Right ventricle myocardium inferior (tissue), 1 donor: ENCODE measurements around the gene MTFP1. TPM values are rescaled to one million over a fixed set of nuclear protein-coding genes. Genes with fewer than 3 reads are reported as not detected.
"Not testable (repeated sequence)": the region's sequence is repeated elsewhere in the genome, so short reads cannot be mapped to it uniquely, and the experiment has no call there.

ENCODE experiments used
- ATAC-seq: fragments of 200-7000 bp; cut with Tn5 transposase; one replicate; pipeline ENCODE4 v1.9.1; 2020; ENCODE audit warnings: mild to moderate bottlenecking, moderate library complexity
- DNase-seq: peaks from one replicate; pipeline ENCODE4 v3.0.0; 2021; ENCODE audit errors: missing footprints
- intact Hi-C: fragments of 100-400 bp; cut with DNase I; formaldehyde crosslinking; loops from one replicate; pipeline ENCODE4 v1.11.0; 2022
- total RNA-seq: library from RNA; stranded (reverse); fragmentation: NEBNext Ultra II Directional; extraction: Animal tissue kit (Norgen Biotek cat#: 25700); gene quantifications from one replicate; pipeline ENCODE4 v1.2.1, GENCODE V29; 2021
- donor health status: DM: no; HTN: yes; CAD: no; lungs with severe emphysema.

The MTFP1 gene
- total RNA-seq, 1 donor from 2014 or later = 18.2 TPM

DNA sequence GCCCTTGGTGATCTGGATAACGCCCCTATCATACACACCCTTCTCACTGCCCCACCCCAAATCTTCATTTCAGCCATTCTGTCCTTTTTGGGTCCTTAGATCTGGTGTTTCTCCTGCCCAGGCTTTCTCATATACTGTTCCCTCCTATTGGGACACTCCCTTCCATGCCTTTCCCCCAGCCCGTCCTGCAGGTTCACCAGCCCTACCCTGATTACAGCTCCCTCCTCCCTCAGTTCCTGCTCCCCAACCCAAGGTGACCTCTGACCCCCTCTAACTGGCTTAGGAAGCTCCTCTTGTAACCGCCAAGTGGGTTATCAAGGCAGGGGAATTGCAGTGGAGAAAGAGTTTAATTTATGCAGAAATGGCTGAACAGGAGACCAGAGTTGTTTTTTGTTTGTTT lies 13.0 kb downstream of the MTFP1 start:
- ATAC-seq (no peak), DNase-seq (no peak)
- intact Hi-C loops = no loop called here

- ATAC-seq = no peak
- intact Hi-C loops = no loop called here
These were observed 13.7 kb downstream of the MTFP1 start for GRCh38 chr22:30439226-30439625.

GRCh38 chr22:30439836-30440235 lies 14.3 kb downstream of the MTFP1 start:
- peak; percentile 39 for DNase-seq
- intact Hi-C loops = loop anchor here (5.0 kb wide), 1 partner anchor 42 kb away; no protein-coding TSS in a partner anchor
- no peak for ATAC-seq

More at GRCh38 chr22:30439226-30439625, 13.7 kb downstream of the MTFP1 start:
- DNase-seq = peak; percentile 9

DNA sequence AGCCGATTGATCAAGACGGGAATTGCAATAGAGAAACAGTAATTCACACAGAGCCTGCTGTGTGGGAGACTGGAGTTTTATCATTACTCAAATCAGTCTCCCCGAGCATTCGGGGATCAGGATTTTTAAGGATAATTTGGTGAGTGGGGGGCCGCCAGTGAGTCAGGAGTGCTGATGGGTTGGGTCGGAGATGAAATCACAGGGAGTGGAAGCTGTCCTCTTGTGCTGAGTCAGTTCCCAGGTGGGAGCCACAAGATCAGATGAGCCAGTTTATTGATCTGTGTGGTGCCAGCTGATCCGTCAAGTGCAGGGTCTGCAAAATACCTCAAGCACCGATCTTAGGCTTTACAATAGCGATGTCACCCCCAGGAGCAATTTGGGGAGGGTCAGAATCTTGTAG lies 15.5 kb downstream of the MTFP1 start:
- no peak for ATAC-seq
- intact Hi-C loops = loop anchor here (5.0 kb wide), 1 partner anchor 41 kb away; no protein-coding TSS in a partner anchor
- peak; percentile 11 for DNase-seq

- intact Hi-C loops = loop anchor here (5.0 kb wide), 1 partner anchor 37 kb away; no protein-coding TSS in a partner anchor
- DNase-seq = peak; percentile 47
- no peak for ATAC-seq
These were observed 19.3 kb downstream of the MTFP1 start for GRCh38 chr22:30444632-30445437.

DNA sequence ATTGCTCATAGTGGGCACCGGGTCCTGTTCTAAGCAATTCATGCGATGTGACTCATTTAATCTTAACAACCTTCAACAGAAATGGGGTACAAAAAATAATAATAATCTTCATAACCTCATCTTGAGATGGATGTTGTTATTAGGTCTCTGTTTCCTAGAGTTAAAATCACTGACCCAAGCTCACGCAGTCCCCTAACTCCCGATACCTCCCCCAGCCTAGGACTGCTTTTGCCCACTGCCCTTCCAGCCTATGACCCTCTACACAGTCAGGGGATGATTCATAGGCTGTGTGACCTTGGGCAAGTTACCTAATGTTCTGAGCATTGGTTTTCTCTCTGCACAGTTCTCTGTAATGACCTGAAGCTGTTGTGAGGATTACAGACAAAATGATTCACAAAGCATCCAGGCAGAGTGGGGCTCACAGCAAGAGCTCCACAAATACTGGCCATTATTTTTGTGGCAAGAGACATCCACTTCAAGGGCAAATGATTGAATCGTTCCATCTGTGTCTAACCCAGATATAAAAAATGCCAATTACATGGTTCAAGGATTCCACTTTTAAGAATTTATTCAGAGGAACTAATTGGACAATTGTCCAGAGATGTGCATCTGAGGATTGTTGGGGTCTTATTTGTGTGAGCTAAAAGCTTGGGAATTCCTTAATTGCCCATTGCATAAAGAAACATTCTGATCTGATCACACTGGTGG lies 20.0 kb downstream of the MTFP1 start:
- DNase-seq (peak; percentile 7), ATAC-seq (no peak)
- intact Hi-C loops = no loop called here

- ATAC-seq = no peak
- intact Hi-C loops = no loop called here
- DNase-seq = peak; percentile 5
These were observed 22.1 kb downstream of the MTFP1 start for GRCh38 chr22:30447656-30448055.

- DNase-seq = peak; percentile 21
- intact Hi-C loops, ATAC-seq: not testable (repeated sequence)
These were observed 25.9 kb downstream of the MTFP1 start for GRCh38 chr22:30451488-30451887.

GRCh38 chr22:30452861-30453260 lies 27.3 kb downstream of the MTFP1 start:
- intact Hi-C loops = no loop called here
- ATAC-seq (no peak), DNase-seq (no peak)

GRCh38 chr22:30453731-30454510 lies 28.4 kb downstream of the MTFP1 start:
- DNase-seq (peak; percentile 22), ATAC-seq (no peak)
- intact Hi-C loops = no loop called here

DNA sequence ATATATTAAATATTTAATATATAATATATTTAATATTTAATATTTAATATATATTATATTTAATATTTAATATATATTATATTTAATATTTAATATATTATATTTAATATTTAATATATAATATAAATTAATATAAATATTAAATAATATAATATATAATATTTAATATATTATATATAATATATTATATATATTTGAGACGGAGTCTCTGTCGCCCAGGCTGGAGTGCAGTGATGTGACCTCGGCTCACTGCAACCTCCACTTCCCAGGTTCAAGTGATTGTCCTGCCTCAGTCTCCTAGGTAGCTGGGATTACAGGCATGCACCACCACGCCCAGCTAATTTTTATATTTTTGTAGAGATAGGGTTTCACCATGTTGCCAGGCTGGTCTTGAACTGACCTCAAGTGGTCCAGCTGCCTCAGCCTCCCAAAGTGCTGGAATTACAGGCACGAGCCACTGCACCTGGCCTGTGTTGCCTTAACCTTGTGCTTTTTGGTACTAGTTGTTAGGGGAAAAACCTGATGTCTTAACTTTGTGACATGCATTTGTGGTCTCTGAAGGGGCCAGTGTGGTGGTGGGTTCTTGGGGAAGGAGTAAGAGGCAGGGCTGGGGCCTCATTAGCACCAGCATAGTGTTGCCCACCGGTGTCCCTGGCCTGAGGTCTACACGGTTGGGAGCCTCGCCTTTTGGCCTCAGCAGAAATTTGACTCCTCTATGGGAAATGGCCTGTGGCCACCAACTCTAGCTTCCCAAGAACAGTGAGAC lies 29.7 kb downstream of the MTFP1 start:
- DNase-seq = no peak
- intact Hi-C loops = no loop called here
- no peak for ATAC-seq

DNA sequence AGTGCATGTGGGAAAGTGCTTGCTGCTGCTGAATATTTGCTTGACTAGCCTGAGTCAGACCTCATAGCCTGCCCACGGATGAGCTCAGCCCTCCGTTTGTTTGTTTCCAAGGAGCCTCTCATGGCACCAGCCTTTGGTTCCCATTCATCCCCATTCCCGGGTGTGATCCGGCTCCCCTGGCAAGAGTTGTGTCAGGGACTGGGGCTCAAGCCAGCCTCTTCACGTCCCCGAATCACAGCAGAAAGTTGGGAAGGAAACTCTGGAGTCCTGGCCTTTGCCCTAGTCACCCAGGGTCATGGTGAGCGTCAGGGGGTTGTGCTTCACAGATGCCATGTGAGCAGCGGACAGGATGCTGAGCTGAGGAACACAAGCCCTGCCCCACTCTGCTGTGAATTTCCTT lies 32.4 kb downstream of the MTFP1 start:
- intact Hi-C loops = no loop called here
- DNase-seq (peak; percentile 11), ATAC-seq (no peak)

- intact Hi-C loops = no loop called here
- ATAC-seq (no peak), DNase-seq (peak; percentile 4)
These were observed 33.8 kb downstream of the MTFP1 start for GRCh38 chr22:30459181-30460052.

GRCh38 chr22:30460147-30460546 lies 34.6 kb downstream of the MTFP1 start:
- DNase-seq (peak; percentile 64), ATAC-seq (no peak)

DNA sequence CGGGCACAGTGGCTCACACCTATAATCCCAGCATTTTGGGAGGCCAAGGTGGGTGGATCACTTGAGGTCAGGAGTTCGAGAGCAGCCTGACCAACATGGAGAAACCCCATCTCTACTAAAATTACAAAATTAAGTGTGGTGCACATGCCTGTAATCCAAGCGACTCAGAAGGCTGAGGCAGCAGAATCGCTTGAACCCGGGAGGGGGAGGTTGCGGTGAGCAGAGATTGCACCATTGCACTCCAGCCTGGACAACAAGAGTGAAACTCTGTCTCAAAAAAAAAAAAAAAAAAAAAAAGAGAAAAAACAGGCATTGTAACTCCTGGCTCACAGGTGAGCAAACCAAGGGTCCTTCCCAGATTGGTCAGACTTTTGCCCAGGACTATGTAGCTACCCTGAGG lies 35.0 kb downstream of the MTFP1 start:
- peak; percentile 9 for DNase-seq
- ATAC-seq, intact Hi-C loops: not testable (repeated sequence)

More at GRCh38 chr22:30460147-30460546, 34.6 kb downstream of the MTFP1 start:
- intact Hi-C loops = no loop called here

- DNase-seq = peak; percentile 4
- intact Hi-C loops = no loop called here
- ATAC-seq = no peak
These were observed 43.6 kb downstream of the MTFP1 start for GRCh38 chr22:30469165-30469564.

DNA sequence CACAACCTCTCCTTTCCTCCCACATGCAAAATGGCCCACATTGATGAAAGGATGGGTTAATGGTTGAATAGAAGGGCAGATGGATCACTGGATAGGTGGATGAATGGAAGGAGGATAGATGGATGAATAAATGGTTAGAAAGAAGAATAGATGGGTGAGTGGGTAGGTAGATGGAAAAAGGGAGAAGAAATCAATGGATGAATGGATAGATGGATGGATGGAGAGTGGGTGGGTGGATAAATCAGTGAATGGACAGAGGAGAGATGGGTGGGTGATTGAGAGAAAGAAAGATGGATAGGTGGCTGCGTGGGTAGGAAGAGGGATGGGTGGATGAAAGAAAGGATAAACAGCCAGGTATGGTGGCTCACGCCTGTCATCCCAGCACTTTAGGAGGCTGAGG lies 45.1 kb downstream of the MTFP1 start:
- intact Hi-C loops = no loop called here
- DNase-seq (no peak), ATAC-seq (no peak)
